Measurements from ENCODE around the gene INPP4B.
"Not testable (repeated sequence)": the region's sequence is repeated elsewhere in the genome, so short reads cannot be mapped to it uniquely, and the experiment has no call there.

DNA sequence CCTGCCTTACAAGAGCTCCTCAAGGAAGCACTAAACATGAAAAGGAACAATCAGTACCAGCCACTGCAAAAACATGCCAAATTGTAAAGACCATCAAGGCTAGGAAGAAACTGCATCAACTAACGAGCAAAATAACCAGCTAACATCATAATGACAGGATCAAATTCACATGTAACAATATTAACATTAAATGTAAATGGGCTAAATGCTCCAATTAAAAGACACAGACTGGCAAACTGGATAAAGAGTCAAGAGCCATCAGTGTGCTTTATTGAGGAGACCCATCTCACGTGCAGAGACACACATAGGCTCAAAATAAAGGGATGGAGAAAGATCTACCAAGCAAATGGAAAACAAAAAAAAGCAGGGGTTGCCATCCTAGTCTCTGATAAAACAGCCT lies 777.8 kb downstream of the INPP4B start:
- TF ChIP-seq CTCF (conservative IDR thresholded peaks at IDR 0.05; ENCODE audit: low read length); EZH2phosphoT487 (IDR thresholded peaks at IDR 0.05; ENCODE audit: borderline replicate concordance, low read depth, low read length): not testable (repeated sequence)
